HG03066 (cell line): ENCODE measurements around the gene GID8.
"Not testable (repeated sequence)": the region's sequence is repeated elsewhere in the genome, so short reads cannot be mapped to it uniquely, and the experiment has no call there.

ENCODE experiments used
- ATAC-seq: cut with Tn5 transposase; IDR thresholded peaks from one replicate; pipeline ENCODE4 v1.9.1; 2021; ENCODE audit warnings: low read depth; ENCODE audit not compliant: unreplicated experiment

GID8 gene

DNA sequence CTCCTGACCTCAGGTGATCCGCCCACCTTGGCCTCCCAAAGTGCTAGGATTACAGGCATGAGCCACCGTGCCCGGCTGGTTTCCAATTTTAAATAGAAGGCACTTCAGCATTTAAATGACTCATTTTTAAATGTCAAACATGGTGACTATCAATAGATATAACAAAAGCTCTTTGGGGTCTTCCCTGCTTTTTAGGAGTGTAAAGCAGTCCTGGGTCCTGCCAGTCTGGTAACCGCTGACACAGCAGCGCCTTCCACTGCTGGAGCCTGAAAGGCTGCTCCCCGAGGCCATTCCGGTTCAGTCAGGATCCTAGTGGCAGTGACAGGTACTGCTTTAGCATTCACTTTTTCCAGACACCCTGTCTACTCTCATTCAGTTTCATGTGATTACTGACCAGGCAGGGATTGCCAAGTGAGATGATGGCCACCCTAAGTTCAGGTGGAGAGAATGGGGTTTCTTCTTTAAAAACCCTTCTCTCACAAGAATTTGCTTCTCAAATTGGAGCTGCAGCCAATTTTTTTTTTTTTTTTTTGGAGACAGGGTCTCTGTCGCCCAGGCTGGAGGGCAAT lies 16.7 kb upstream of the GID8 start:
- ATAC-seq = no peak

DNA sequence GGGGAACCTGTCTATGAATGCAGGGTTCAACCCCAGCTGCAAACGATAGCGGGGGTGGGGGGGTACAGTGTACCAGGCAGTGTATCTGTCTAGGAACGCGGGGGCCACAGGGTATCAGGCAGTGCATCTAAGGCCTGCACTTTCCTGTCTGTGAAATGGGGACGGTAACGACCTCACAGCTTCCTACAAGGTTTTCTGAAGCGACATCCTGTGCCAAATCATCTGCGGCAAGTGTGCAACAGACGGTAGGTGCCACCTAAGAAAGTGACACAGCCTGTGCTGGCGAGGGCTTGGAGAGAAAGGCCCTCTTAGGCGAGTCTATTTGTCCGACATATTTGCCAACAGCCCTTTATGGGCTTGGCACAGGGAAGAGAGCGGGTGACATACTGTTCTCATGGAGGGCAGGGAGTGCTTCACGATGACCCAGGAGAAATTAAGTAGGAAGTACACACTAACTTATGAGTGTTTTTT lies 15.5 kb upstream of the GID8 start:
- no peak for ATAC-seq

DNA sequence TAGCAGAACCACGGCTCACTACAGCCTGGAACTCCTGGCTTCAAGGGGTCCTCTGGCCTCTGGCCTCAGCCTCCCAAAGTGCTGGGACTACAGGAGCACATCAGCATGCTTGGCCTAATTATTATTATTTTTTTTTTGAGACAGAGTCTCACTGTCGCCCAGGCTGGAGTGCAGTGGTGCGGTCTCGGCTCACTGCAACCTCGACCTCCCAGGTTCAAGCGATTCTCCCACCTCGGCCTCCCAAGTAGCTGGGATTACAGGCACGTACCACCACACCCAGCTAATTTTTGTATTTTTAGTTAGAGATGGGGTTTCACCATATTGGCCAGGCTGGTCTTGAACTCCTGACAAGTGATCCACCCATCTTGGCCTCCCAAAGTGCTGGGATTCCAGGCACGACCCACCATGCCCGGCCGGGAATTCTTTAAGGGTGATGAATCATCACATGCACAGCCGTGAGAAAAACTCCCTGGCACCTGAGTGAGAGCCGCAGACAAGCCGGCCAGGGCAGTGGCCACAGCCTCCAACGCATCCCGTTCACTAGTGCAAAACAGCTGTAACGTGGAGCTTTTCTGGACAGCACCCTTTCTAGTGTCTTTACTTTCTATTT lies 14.8 kb upstream of the GID8 start:
- ATAC-seq = not testable (repeated sequence)

DNA sequence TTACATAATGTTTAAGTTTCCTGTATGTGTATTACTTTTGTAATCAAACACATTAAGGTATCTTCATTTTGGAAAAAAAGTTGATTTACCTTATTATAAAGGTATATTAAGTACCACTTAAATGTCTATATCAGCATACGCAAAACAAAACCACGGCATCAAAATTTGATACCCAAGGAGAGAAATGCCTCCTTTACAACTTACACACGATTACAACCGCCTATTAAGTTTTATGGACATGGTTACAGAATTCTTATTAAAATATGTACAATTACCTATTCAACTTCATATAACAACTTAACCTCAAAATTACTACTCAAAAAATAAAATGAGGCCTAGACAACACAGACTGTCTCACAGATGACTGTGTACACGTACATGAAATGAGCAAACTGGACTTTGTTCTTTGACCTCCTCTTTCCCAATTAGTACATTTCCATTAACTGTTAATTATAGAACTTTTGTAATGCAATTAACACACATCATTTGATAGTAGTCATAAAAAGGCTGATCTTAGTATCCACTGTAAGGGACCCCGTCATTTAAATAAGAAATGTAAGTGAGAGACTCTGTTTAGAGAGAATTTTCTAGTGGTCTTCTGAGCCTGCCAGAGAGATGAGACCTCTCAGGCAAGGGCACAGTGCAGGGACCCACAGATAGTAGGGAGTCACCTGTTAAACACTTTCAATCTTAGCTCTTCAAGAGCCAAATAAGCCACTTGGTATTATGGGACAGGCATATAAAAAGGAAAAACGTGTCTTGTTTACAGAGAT lies 14.1 kb upstream of the GID8 start:
- ATAC-seq = no peak

DNA sequence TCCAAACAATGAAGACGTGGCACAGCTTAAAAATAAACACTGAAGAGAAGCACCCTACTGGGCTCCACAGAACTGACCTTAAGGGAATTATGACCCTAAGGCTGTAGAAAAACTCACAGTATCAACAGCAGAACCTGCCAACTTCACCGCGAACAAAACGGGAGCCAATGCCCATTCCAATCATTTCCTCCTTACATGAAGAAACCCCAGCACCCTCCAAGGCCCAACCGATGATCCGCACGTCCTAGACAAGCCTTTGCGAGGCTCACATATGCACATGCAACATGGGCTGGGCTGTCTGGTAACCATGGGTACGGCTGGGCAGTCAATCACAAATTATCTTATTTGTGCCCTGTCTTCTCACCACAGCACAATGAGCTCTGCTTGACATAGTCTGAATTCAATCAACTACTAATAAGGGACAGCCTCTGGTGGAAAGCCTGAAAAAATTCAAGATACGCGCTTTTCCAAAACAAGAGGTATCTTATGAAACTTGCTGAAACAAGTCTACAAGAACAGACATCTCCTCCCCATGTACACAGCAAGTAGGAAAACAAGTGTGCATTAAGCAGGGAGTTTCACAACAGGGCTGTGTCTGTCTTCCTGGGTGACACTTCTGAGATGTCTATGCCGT lies 13.4 kb upstream of the GID8 start:
- no peak for ATAC-seq

DNA sequence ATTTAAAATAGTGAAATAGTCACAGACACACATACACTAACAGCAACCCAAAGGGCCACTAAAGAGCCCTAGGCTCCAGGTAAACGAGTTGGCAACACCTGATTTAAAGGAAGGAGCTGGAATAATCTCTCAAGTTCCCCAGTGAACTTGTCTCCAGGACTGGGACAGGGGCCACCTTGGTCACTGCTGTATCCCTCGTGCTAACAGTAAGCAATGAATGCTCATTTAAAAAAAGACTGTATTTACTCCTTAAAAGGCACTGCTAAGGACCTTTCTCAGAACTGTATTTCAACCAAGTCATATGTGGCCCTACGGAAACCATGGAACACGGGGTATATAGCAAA lies 12.9 kb upstream of the GID8 start:
- ATAC-seq = no peak

DNA sequence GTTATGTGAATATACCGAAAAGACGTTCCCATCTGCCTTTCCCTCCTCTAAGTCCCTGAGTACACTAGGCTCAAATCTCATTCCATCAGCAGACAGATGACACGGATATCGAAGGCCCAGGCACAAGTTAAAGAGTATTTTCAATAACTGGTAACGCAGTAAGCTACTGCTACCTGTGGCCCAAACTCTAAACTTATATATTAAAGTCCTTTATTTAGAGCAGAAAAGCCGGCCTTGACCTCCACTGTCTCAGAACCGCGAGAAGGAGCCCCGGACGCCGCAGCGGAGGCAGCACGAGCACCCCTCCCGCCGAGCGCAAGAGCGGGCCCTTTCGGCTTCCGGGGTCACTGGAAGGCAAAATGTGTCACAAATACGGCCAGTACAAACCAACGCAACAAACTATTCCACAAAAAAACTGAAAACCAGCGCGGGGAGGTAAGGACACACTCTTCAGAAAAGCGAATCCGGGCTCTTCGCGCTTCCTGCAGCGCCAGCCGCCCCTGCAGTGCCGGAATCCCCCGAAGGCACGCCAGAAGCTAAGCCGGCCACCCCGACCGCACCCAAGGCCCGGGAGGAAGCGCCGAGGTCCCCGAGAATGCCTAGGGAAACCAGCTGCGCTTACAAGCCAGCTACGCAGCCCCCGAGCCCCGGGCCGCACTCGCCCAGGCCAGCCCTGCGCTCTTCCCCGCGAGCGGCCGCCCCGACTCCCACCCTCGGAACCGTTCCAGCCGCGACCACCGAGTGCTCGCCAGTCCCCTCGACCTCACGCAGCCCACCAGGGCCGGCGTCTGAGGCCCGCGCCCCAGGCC lies 12.3 kb upstream of the GID8 start:
- peak; percentile 3 for ATAC-seq

DNA sequence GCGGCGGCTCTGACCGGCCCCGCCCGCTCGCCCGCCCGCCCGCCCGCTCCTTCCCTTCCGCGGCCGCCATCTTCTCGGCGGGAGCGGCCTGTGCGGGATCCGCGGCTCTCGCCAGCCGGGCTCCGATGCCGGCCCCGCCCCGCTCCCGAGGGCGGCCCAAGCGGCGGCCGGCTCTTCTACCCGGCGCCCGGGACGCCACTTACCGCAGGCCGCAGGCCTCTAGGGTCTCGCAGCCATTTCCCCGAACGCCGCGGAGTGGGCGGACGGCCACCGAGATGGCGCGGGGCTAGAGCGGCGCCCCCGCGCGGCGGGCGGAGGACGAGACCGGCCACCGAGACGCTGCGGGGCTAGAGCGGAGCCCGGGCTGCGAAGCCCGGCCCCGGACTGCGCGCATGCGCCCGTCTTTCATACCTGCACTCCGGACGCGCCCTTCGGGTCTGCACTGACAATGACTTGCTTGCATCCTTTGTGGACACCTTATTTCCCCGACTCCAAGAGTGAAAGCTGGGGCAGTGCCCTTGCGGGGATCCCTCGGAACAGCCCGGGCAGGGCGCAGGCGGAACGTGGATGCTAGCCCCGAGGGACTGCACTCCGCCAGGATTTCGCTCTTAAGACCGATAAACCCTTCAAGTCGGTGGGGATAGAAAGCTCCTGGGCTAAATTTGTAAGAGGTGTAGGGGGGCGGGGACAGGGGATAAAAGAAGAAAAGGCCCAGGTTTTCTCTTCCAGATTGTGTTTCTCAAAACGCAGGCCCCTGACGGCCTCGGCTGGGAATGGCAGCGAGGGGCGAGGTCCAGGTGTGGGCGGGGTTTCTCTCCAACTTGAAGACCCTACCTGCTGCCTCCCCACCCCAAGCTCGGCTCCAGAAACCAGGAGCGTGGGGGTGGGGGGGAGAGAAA lies 11.5 kb upstream of the GID8 start, which contains the start of gene DIDO1:
TSS of gene DIDO1 (minus strand) at position 277 of the 899 bp plus-strand sequence.
- ATAC-seq = peak; percentile 63

DNA sequence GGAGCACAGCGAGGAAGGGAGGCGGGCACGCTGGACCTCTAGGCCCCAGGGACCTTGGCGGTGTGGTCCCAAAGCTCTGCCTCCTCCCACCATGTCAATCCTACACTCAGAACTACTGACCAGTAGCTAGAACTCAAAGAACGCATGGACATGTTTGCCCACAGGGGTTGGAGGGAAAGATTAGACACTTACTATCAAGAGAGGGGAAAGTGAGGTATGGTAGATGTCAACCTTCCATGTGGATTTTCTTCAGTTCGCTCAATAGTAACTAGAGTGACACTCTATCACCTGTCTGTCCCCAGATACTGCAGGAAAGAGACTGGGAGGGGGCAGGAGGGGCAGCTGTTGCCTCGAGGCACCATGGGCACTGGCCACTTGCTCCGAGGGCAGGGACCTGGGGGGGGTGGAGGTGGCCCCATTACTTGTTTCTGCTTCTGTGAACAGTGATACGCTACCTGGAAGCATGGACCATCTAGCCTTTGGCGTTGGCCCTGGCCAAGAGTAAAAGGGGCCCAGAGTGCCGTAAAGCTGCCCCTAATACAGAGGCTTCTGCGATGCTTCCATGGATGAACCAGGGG lies 10.7 kb upstream of the GID8 start:
- ATAC-seq = no peak

DNA sequence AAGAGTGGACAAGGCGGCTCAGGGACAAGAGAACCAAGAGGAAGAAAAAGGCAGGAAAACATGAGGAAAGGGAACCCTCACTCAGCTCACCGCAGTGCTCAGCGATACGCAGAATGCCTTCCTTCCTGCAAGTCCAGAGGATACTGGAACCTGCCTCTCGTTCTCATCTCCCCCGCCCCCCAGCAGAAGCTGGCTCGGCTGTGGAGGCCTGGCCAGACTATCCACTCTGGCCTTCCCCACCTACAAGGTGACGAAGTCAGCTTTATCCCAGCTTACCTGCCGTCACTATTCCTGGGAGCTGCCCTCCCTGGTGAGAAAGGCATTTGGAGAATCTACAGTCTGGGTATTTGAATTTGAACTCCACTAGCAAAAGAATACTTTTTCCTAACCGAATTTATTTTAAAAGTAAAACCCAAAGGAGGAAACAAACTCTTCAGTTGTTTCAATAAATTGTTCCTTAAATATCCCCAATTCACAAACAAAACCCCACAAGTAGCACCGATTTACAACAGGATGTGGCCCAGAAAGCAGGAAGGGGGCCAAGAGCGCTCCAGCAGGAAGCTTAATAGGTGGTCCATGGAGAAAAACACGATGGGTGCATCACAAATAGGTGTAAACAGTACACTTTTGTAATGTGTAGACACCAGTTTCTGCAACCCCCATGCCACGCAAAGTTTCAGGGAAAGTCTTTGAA lies 9.6 kb upstream of the GID8 start:
- ATAC-seq = no peak

DNA sequence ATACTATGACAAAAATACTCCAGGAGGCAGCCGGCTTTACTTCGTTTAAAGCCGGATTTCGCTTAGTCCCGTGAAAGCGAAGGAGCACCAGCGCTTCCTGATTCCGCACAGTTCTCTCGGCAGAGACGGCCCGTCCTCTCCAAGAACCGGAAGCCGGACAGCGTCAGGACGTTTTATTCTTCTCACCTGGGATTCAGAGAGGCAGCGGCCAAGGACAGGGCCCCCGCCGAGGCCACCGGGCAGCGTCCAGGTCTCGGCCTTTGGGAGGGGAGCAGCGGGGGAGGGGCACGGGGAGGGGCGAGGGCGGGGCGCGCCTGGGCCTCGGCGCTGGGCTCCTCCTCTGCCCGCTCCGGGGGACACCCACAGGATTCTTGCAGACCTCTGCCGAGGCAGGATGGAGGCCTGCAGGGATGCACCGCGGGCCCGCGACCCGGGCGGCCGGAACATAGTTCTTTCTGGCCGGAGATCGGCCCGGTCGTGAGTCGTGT lies 8.9 kb upstream of the GID8 start:
- ATAC-seq = no peak

DNA sequence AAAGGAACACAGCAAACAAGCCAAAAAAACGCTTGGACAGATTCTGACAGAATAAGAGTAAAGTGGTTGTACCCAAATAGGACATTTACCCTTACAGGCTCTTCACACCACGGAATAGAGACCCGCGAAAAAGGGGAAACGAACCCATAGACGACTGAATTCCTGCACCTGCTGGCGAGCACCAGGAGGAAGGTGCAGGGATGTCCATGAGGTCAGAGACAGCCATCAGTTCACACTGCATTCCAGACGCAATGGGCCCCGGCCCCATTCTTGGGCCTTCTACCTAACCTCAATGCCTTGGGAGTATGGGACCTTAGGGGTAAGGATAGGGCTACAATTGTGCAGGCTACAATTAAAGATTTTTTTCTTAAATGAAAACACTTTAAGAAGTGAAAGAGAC lies 6.5 kb upstream of the GID8 start:
- ATAC-seq = no peak

DNA sequence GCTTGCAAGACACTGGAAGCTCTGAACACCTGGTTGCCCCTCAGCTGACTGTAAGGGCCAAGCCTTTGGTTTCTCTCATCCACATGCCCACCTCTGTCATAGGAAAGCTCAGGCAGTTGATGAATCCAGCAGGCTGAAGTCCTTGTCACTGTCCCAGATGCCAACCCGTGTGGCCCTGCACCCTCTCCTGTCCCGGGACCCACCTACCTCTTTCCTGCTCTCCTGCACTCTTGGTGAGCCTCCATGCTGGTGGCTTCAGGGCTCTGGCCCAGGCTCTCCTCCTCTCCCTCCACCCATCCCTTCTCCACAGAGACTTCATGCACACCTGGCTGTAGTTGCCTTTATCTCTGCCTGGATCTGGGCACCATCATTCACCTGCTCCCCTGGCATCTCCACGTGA lies 4.0 kb upstream of the GID8 start:
- no peak for ATAC-seq

DNA sequence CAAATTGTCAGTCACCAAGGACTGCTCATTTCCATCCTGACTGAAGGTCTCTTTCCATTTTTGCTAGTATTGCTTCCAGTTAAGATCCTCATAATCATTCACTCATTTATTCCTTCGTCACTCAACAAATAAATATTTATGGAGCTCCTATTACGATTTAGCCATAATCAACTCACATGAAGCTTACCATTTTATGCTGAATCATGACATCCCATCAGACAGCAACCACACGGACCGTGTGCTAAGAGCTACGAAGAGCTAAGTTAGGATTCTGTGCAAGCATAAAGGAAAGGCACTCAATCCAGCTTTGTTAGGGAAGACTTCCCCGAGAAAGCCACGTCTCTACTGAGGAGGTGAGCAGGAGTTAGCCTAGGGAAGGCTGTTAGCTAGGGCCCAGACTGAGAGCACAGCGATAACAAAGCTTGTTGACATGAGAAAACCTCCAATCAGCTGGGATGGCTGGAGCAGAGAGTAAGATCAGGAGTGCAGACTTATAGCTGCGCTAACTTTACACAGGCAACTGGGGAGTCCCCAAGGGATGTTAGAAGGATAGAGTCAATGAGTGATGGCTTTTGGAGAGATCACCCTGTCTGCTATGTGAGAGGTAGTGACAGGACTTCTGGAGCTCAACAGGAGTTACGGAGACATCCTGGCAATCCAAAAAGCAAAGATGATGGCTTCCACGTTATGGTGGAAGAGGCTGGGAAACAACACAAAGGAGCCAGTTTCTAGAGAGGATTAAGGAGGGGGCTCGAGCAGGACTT lies 2.6 kb upstream of the GID8 start:
- ATAC-seq = no peak

DNA sequence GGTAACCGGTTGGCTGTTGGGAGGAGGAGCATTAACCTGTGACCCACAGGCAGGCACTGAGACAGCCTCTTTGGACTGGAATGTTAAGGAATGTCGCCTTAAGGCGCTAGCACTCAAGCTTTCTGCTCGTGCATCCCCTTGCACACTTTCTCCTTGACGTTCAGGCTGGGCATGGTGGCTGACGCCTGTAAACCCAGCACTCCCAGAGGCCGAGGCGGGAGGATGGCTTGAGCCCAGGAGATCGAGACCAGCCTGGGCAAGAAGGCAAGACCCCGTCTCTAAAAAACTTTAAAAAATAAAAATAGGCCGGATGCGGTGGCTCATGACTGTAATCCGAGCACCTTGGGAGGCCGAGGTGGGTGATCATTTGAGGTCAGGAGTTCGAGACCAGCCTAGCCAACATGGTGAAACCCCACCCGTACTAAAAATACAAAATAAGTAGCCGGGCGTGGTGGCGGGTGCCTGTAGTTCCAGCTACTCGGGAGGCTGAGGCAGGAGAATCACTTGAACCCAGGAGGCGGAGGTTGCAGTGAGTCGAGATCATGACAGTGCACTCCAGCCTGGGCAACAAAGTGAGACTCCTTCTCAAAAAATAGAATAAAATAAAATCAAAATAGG lies 1.9 kb upstream of the GID8 start:
- ATAC-seq = no peak

DNA sequence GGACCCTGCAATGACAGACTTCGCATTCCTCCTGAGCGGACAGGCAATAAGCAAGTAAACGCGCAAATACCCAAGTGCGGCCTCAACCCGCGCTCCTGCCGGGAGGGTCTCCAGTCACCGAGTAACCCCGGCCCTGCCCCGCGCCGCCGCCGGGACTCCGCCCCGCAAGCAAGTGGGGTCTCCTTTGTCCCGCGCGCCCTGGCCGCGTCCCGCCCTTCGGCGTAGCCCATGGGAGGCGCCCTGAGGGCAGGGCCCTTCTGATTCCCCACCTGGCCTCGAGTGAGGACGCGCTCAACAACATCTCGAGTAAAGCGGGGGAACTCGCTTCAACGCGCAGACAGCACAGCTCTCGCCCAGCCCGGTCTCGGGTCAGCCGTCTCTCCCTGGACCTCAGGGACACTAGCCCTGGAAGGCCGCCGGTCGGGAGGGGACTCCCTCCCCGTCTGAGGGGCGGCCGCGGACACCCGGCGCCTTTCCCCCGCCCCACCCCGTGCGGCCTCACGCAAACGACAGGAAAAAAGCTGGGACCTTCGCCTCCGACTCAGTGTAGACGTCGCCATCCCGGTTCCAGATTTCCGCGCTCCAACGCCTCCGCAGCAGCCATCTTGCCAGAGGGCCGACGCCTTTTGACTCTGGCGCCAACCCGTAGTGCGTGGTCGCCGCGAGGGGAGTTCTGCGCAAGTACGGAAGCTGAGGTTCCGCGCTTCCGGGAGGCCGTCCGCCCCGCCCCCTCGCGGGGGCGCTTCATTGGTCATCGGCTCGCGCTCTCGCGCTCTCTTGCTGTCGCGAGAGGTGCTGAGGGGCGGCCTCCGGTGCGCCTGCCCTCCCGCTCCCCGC lies 461 bp upstream of the GID8 start:
- ATAC-seq = peak; percentile 75

DNA sequence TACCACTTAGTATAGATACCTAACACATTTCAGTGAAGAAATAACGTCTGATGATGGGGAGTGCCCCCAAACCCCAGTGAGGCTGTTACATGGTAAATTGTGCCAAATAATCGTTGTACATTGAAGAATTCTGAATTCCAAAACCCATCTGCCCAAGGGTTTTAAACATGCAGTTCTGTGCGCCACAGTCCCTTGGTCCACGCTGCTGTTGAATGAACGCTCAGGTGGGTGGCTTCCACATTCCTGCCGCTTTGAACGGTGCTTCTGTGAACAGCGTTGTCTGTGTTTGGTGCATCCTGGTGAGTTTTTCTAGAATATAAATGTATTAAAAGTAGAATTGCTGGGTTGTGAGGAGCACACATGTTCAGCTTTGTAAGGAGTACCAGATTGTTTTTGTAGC lies 2.9 kb downstream of the GID8 start:
- ATAC-seq = no peak
